Epithelial cell of alveolus of lung (primary cell): ENCODE data around the gene AK6. TPM values are rescaled to one million over a fixed set of nuclear protein-coding genes. Genes with fewer than 3 reads are reported as not detected.

ENCODE experiments used
- total RNA-seq: library from RNA; depleted of rRNA; stranded (reverse); fragments of >200 nt; gene quantifications from 2 replicates; pipeline ENCODE4 v1.2.1, GENCODE V29; 2015

The AK6 gene
- 19.1 and 23.8 TPM in 2 replicates for total RNA-seq

GRCh38 chr5:69369340-69370121 lies at the start of gene AK6, which contains the start of the genes RAD17 and TAF9:
AK6 (minus strand) TSS chr5:69369520; CDS start chr5:69369490, 30 bp downstream.
RAD17 (plus strand) TSS chr5:69369818; CDS start chr5:69372209, 2,391 bp downstream.
TAF9 (minus strand) TSS chr5:69369520; CDS start chr5:69365737, 3,783 bp downstream.

GRCh38 chr5:69414885-69415583 lies 45.7 kb upstream of the AK6 start, which contains the start of gene MARVELD2:
MARVELD2 (plus strand) TSS chr5:69415116; CDS start chr5:69419386, 4,270 bp downstream.

Other genes starting within 250 kb of the AK6 start
- 59.7 and 119 TPM in 2 replicates for gene CCNB1, start 202.4 kb downstream of the AK6 start, total RNA-seq
- 19.5 and 32.6 TPM in 2 replicates for gene CENPH, start 179.9 kb downstream of the AK6 start, total RNA-seq
- 33.6 and 45.8 TPM in 2 replicates for gene CDK7, start 134.6 kb downstream of the AK6 start, total RNA-seq
- gene CCDC125, start 36.7 kb downstream of the AK6 start, total RNA-seq, result 2.6 and 5.4 TPM in 2 replicates
- gene TAF9, start within 50 bp of the AK6 start, total RNA-seq, result 50.5 and 65.2 TPM in 2 replicates
- gene RAD17, start 298 bp upstream of the AK6 start, total RNA-seq, result 14.0 and 14.1 TPM in 2 replicates
- gene MARVELD2, start 45.6 kb upstream of the AK6 start, total RNA-seq, result 0.88 and 2.5 TPM in 2 replicates
- gene OCLN, start 123.3 kb upstream of the AK6 start, total RNA-seq, result 0.88 and 4.4 TPM in 2 replicates
- 31.0 and 36.9 TPM in 2 replicates for gene GTF2H2C, start 190.7 kb upstream of the AK6 start, total RNA-seq